ENCODE measurements around the gene RGS10. TPM values are rescaled to one million over a fixed set of nuclear protein-coding genes. Genes with fewer than 3 reads are reported as not detected.

The RGS10 gene
- total and polyA plus RNA-seq, 10 of the 15 experiments (the other 5 are each of a cell fraction or from before 2014, with no cell fraction given) = 72.8 to 193 (median 127) TPM

DNA sequence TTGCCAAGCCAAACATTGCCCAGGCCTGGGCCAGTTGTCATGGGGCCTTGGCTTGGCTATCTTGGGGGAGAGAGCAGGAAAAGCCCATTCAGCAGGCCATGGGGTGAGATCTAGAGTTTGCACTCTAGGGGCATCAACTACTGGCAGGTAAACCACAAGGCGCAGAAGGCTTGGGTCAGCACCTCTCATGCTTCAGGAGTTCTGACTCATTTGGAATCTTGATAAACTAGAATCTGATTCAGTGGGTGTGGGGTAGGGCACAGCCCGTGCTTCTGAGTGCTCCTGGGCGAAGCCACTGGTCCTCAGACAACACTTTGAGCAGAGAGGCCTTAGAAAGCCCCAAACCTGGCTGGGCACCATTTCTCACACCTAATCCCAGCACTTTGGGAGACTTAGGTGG, 81.1 kb downstream of the RGS10 start (continued):
- TF ChIP-seq, protein P1, sequence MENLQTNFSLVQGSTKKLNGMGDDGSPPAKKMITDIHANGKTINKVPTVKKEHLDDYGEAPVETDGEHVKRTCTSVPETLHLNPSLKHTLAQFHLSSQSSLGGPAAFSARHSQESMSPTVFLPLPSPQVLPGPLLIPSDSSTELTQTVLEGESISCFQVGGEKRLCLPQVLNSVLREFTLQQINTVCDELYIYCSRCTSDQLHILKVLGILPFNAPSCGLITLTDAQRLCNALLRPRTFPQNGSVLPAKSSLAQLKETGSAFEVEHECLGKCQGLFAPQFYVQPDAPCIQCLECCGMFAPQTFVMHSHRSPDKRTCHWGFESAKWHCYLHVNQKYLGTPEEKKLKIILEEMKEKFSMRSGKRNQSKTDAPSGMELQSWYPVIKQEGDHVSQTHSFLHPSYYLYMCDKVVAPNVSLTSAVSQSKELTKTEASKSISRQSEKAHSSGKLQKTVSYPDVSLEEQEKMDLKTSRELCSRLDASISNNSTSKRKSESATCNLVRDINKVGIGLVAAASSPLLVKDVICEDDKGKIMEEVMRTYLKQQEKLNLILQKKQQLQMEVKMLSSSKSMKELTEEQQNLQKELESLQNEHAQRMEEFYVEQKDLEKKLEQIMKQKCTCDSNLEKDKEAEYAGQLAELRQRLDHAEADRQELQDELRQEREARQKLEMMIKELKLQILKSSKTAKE (IDR thresholded peaks at IDR 0.05; ENCODE audit: low read depth, poor library complexity, severe bottlenecking) = no peak
- TF ChIP-seq, protein P2, sequence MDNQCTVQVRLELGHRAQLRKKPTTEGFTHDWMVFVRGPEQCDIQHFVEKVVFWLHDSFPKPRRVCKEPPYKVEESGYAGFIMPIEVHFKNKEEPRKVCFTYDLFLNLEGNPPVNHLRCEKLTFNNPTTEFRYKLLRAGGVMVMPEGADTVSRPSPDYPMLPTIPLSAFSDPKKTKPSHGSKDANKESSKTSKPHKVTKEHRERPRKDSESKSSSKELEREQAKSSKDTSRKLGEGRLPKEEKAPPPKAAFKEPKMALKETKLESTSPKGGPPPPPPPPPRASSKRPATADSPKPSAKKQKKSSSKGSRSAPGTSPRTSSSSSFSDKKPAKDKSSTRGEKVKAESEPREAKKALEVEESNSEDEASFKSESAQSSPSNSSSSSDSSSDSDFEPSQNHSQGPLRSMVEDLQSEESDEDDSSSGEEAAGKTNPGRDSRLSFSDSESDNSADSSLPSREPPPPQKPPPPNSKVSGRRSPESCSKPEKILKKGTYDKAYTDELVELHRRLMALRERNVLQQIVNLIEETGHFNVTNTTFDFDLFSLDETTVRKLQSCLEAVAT (IDR thresholded peaks at IDR 0.05) = no peak
- TF ChIP-seq, protein P3, sequence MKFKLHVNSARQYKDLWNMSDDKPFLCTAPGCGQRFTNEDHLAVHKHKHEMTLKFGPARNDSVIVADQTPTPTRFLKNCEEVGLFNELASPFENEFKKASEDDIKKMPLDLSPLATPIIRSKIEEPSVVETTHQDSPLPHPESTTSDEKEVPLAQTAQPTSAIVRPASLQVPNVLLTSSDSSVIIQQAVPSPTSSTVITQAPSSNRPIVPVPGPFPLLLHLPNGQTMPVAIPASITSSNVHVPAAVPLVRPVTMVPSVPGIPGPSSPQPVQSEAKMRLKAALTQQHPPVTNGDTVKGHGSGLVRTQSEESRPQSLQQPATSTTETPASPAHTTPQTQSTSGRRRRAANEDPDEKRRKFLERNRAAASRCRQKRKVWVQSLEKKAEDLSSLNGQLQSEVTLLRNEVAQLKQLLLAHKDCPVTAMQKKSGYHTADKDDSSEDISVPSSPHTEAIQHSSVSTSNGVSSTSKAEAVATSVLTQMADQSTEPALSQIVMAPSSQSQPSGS (IDR thresholded peaks at IDR 0.05; ENCODE audit: low read length) = no peak
- TF ChIP-seq FOXK2 (IDR thresholded peaks at IDR 0.05) = no peak
- TF ChIP-seq, protein P4, sequence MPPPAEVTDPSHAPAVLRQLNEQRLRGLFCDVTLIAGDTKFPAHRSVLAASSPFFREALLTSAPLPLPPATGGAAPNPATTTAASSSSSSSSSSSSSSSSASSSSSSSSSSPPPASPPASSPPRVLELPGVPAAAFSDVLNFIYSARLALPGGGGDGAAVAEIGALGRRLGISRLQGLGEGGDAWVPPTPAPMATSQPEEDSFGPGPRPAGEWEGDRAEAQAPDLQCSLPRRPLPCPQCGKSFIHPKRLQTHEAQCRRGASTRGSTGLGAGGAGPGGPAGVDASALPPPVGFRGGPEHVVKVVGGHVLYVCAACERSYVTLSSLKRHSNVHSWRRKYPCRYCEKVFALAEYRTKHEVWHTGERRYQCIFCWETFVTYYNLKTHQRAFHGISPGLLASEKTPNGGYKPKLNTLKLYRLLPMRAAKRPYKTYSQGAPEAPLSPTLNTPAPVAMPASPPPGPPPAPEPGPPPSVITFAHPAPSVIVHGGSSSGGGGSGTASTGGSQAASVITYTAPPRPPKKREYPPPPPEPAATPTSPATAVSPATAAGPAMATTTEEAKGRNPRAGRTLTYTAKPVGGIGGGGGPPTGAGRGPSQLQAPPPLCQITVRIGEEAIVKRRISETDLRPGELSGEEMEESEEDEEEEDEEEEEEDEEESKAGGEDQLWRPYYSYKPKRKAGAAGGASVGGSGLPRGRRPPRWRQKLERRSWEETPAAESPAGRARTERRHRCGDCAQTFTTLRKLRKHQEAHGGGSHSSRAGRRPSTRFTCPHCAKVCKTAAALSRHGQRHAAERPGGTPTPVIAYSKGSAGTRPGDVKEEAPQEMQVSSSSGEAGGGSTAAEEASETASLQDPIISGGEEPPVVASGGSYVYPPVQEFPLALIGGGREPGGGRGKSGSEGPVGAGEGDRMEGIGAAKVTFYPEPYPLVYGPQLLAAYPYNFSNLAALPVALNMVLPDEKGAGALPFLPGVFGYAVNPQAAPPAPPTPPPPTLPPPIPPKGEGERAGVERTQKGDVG (CRISPR knock-in tag; IDR thresholded peaks at IDR 0.05) = no peak
- TF ChIP-seq, protein P5, sequence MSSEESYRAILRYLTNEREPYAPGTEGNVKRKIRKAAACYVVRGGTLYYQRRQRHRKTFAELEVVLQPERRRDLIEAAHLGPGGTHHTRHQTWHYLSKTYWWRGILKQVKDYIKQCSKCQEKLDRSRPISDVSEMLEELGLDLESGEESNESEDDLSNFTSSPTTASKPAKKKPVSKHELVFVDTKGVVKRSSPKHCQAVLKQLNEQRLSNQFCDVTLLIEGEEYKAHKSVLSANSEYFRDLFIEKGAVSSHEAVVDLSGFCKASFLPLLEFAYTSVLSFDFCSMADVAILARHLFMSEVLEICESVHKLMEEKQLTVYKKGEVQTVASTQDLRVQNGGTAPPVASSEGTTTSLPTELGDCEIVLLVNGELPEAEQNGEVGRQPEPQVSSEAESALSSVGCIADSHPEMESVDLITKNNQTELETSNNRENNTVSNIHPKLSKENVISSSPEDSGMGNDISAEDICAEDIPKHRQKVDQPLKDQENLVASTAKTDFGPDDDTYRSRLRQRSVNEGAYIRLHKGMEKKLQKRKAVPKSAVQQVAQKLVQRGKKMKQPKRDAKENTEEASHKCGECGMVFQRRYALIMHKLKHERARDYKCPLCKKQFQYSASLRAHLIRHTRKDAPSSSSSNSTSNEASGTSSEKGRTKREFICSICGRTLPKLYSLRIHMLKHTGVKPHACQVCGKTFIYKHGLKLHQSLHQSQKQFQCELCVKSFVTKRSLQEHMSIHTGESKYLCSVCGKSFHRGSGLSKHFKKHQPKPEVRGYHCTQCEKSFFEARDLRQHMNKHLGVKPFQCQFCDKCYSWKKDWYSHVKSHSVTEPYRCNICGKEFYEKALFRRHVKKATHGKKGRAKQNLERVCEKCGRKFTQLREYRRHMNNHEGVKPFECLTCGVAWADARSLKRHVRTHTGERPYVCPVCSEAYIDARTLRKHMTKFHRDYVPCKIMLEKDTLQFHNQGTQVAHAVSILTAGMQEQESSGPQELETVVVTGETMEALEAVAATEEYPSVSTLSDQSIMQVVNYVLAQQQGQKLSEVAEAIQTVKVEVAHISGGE (CRISPR knock-in tag; IDR thresholded peaks at IDR 0.05) = no peak
- TF ChIP-seq RAD51 (IDR thresholded peaks at IDR 0.05) = no peak
- no peak for TF ChIP-seq SMAD5 (IDR thresholded peaks at IDR 0.05; ENCODE audit: low read depth)
- TF ChIP-seq NRF1 (conservative IDR thresholded peaks at IDR 0.05; ENCODE audit: low read depth, low read length) = no peak
- TF ChIP-seq, protein P6, sequence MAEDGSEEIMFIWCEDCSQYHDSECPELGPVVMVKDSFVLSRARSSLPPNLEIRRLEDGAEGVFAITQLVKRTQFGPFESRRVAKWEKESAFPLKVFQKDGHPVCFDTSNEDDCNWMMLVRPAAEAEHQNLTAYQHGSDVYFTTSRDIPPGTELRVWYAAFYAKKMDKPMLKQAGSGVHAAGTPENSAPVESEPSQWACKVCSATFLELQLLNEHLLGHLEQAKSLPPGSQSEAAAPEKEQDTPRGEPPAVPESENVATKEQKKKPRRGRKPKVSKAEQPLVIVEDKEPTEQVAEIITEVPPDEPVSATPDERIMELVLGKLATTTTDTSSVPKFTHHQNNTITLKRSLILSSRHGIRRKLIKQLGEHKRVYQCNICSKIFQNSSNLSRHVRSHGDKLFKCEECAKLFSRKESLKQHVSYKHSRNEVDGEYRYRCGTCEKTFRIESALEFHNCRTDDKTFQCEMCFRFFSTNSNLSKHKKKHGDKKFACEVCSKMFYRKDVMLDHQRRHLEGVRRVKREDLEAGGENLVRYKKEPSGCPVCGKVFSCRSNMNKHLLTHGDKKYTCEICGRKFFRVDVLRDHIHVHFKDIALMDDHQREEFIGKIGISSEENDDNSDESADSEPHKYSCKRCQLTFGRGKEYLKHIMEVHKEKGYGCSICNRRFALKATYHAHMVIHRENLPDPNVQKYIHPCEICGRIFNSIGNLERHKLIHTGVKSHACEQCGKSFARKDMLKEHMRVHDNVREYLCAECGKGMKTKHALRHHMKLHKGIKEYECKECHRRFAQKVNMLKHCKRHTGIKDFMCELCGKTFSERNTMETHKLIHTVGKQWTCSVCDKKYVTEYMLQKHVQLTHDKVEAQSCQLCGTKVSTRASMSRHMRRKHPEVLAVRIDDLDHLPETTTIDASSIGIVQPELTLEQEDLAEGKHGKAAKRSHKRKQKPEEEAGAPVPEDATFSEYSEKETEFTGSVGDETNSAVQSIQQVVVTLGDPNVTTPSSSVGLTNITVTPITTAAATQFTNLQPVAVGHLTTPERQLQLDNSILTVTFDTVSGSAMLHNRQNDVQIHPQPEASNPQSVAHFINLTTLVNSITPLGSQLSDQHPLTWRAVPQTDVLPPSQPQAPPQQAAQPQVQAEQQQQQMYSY (CRISPR knock-in tag; IDR thresholded peaks at IDR 0.05) = no peak
- TF ChIP-seq YBX1 (IDR thresholded peaks at IDR 0.05) = no peak
- TF ChIP-seq SMAD1 (IDR thresholded peaks at IDR 0.05; ENCODE audit: low read depth, partially characterized antibody) = no peak
- TF ChIP-seq ZNF274 (IDR thresholded peaks at IDR 0.05; ENCODE audit: insufficient read depth, insufficient read length) = no peak
